SK-N-SH (cell line): ENCODE measurements around the gene SASH1. TPM values are rescaled to one million over a fixed set of nuclear protein-coding genes. Genes with fewer than 3 reads are reported as not detected.
A peak's percentile ranks its signal among the peaks of the same experiment; 100 is the strongest.

Experiments used
- CTCF ChIA-PET: fragments of 300-600, 350-600 bp; formaldehyde crosslinking; extraction: SDS; loops from one replicate; lab custom pipeline; 2021; lab: Yijun Ruan, JAX
- POLR2A ChIA-PET: fragments of 350-600 bp; sonication (Branson Sonifier 250); formaldehyde crosslinking; extraction: SDS; loops from one replicate; lab custom pipeline; 2020; ENCODE audit warnings: antibody characterized with exemption, inconsistent platforms; lab: Yijun Ruan, JAX
- DNase-seq: peaks from one replicate; pipeline ENCODE4 v3.0.0; 2012
- H2AFZ ChIP-seq: fragments of 200-600 bp; sonication (generic); 2 replicates; pipeline ENCODE4 v1.8.1; 2016; ENCODE audit warnings: antibody characterized with exemption, mild to moderate bottlenecking, low read depth
- H3F3A ChIP-seq: fragments of 200-600 bp; sonication (generic); replicated peaks from 2 replicates; pipeline ENCODE3; 2016; ENCODE audit warnings: antibody characterized with exemption, mild to moderate bottlenecking; ENCODE audit not compliant: insufficient read depth
- H3K27ac ChIP-seq, 2 experiments: fragments of 200-500 bp in 1 of 2; fragments of 200-600 bp in 1 of 2; sonication (Bioruptor generic) in 1 of 2; sonication (generic), shearing (Covaris generic) in 1 of 2; 2 replicates each; pipeline versions ENCODE4 v1.5.1 to v1.6.1; 2014 to 2016; ENCODE audit warnings: low read depth in 2 of 2, inconsistent platforms in 1 of 2, low read length in 1 of 2, mild to moderate bottlenecking in 1 of 2, mixed read lengths in 1 of 2
- H3K27me3 ChIP-seq: fragments of 200-600 bp; sonication (generic), shearing (Covaris generic); 2 replicates; pipeline ENCODE4 v1.6.1; 2016; ENCODE audit warnings: mixed run types; ENCODE audit not compliant: insufficient read depth
- H3K36me3 ChIP-seq, 2 experiments: fragments of 200-500 bp in 1 of 2; fragments of 200-600 bp in 1 of 2; sonication (Bioruptor generic) in 1 of 2; sonication (generic) in 1 of 2; replicated peaks in 1 of 2; 2 replicates each; pipeline versions ENCODE3 to v1.5.1; 2014 to 2016; ENCODE audit warnings: low read length in 1 of 2, mild to moderate bottlenecking in 1 of 2; ENCODE audit not compliant: insufficient read depth in 2 of 2, control insufficient read depth in 1 of 2
- H3K4me1 ChIP-seq, 2 experiments: fragments of 200-500 bp in 1 of 2; fragments of 200-600 bp in 1 of 2; sonication (Bioruptor generic) in 1 of 2; sonication (generic), shearing (Covaris generic) in 1 of 2; 2 replicates each; pipeline versions ENCODE4 v1.5.1 to v1.6.1; 2014 to 2016; ENCODE audit warnings: low read depth in 1 of 2, low read length in 1 of 2, mixed run types in 1 of 2; ENCODE audit not compliant: insufficient read depth in 2 of 2, control insufficient read depth in 1 of 2
- H3K4me2 ChIP-seq: fragments of 200-600 bp; sonication (generic), shearing (Covaris generic); 2 replicates; pipeline ENCODE4 v1.6.1; 2017; ENCODE audit warnings: mixed run types
- H3K4me3 ChIP-seq, 2 experiments: fragments of 200-500 bp in 1 of 2; fragments of 200-600 bp in 1 of 2; sonication (Bioruptor generic) in 1 of 2; sonication (generic), shearing (Covaris generic) in 1 of 2; 2 replicates each; pipeline versions ENCODE4 v1.5.1 to v1.8.1; 2014 to 2016; ENCODE audit warnings: low read depth in 2 of 2, inconsistent platforms in 1 of 2, low read length in 1 of 2, mild to moderate bottlenecking in 1 of 2, mixed read lengths in 1 of 2, moderate library complexity in 1 of 2
- H3K79me2 ChIP-seq: fragments of 200-600 bp; sonication (generic); 2 replicates; pipeline ENCODE4 v1.8.1; 2017; ENCODE audit warnings: mild to moderate bottlenecking; ENCODE audit not compliant: insufficient read depth
- H3K9ac ChIP-seq: fragments of 200-600 bp; sonication (generic); 2 replicates; pipeline ENCODE4 v1.6.1; 2017; ENCODE audit warnings: mixed run types
- H3K9me2 ChIP-seq: fragments of 200-600 bp; sonication (generic); 2 replicates; pipeline ENCODE4 v1.6.1; 2017; ENCODE audit warnings: mixed run types
- H3K9me3 ChIP-seq: fragments of 200-600 bp; sonication (generic); 2 replicates; pipeline ENCODE4 v1.6.1; 2017; ENCODE audit warnings: mixed run types, mild to moderate bottlenecking, moderate library complexity
- H4K20me1 ChIP-seq: fragments of 200-600 bp; sonication (generic); 2 replicates; pipeline ENCODE4 v1.6.1; 2017; ENCODE audit warnings: mild to moderate bottlenecking, mixed run types; ENCODE audit not compliant: insufficient read depth
- ELF1 ChIP-seq: IDR thresholded peaks from 2 replicates; pipeline ENCODE4 v1.4.0; 2012
- FOSL2 ChIP-seq: IDR thresholded peaks from 2 replicates; pipeline ENCODE4 v1.4.0; 2012; ENCODE audit warnings: low read depth, mild to moderate bottlenecking, moderate library complexity, borderline replicate concordance
- FOXJ3 ChIP-seq: sonication (generic); formaldehyde crosslinking; IDR thresholded peaks from 2 replicates; pipeline ENCODE4 v1.5.1; 2020; ENCODE audit warnings: mild to moderate bottlenecking, missing genetic modification reagents
- FOXM1 ChIP-seq: IDR thresholded peaks from 2 replicates; pipeline ENCODE4 v1.4.0; 2012; ENCODE audit warnings: low read depth, mild to moderate bottlenecking
- GABPA ChIP-seq: IDR thresholded peaks from 2 replicates; pipeline ENCODE4 v1.4.0; 2012; ENCODE audit warnings: low read depth, mild to moderate bottlenecking
- GATA2 ChIP-seq: sonication (generic); formaldehyde crosslinking; IDR thresholded peaks from 2 replicates; pipeline ENCODE4 v1.5.0; 2020; ENCODE audit warnings: mild to moderate bottlenecking, missing genetic modification reagents
- JUND ChIP-seq: IDR thresholded peaks from 2 replicates; pipeline ENCODE4 v1.4.0; 2012
- MEF2A ChIP-seq: IDR thresholded peaks from 2 replicates; pipeline ENCODE4 v1.4.0; 2012; ENCODE audit warnings: low read depth, borderline replicate concordance
- NFIC ChIP-seq: IDR thresholded peaks from 2 replicates; pipeline ENCODE4 v1.4.0; 2012; ENCODE audit warnings: borderline replicate concordance
- POLR2AphosphoS5 ChIP-seq: IDR thresholded peaks from 2 replicates; pipeline ENCODE4 v1.6.1; 2012; ENCODE audit warnings: low read depth, low read length
- RCOR1 ChIP-seq: fragments of 150-350 bp; IDR thresholded peaks from 2 replicates; pipeline ENCODE4 v1.6.1; 2017; ENCODE audit warnings: antibody characterized with exemption, low read length
- RFX5 ChIP-seq: IDR thresholded peaks from 2 replicates; pipeline ENCODE4 v1.6.1; 2012; ENCODE audit warnings: mild to moderate bottlenecking, improper control_type of control experiment, low read length
- RXRA ChIP-seq: IDR thresholded peaks from 2 replicates; pipeline ENCODE4 v1.4.0; 2012; ENCODE audit warnings: low read depth, mild to moderate bottlenecking, borderline replicate concordance
- SIN3A ChIP-seq: IDR thresholded peaks from 2 replicates; pipeline ENCODE4 v1.6.1; 2012; ENCODE audit warnings: low read depth, mild to moderate bottlenecking, low read length, moderate library complexity, borderline replicate concordance
- TAF1 ChIP-seq: IDR thresholded peaks from 2 replicates; pipeline ENCODE4 v1.6.1; 2012; ENCODE audit warnings: low read depth, mild to moderate bottlenecking, low read length, moderate library complexity, borderline replicate concordance
- TCF12 ChIP-seq: IDR thresholded peaks from 2 replicates; pipeline ENCODE4 v1.4.0; 2012
- TEAD4 ChIP-seq: IDR thresholded peaks from 2 replicates; pipeline ENCODE4 v1.4.0; 2012; ENCODE audit warnings: mild to moderate bottlenecking, borderline replicate concordance; ENCODE audit not compliant: insufficient read depth
- WGBS: methylation state at CpG from one replicate; pipeline ENCODE4 v1.1.6; 2017; ENCODE audit warnings: low lambda C conversion rate; 5-methylcytosine and 5-hydroxymethylcytosine counted together
- polyA plus RNA-seq, 3 experiments: library from polyadenylated mRNA; depleted of rRNA; stranded (reverse); fragments of >200 nt; gene quantifications; 2 replicates each; pipeline ENCODE4 v1.2.3, GENCODE V29; 2012
- TF ChIP-seq, protein P1 (sequence below): IDR thresholded peaks from 2 replicates; pipeline ENCODE4 v1.4.0; 2012; ENCODE audit warnings: low read depth, borderline replicate concordance
- TF ChIP-seq, protein P2 (sequence below): IDR thresholded peaks from 2 replicates; pipeline ENCODE4 v1.4.0; 2012; ENCODE audit warnings: low read depth, borderline replicate concordance
- TF ChIP-seq, protein P3 (sequence below): IDR thresholded peaks from 2 replicates; pipeline ENCODE4; 2012

The SASH1 gene
- polyA plus RNA-seq, 1 of the 3 experiments (the other 2 are of a cell fraction), result 19.8 TPM

DNA sequence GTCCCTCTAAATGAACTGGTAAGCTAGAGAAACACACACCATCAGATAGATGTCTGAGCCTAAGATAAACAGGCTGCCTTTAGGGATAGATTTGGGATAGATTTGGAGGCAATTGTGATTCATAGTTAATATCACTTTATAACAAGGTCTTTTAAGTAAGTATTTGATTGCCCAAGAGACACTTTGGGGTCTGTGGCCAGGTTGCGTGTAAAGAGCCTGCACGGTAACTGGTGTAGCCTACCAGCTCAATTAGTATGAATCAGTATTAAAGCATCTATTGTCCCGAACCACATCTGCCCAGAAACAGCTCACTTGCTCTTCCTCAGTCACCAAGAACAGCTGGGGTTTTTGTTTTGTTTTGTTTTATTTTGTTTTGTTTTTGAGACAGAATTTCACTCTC is 193.3 kb downstream of the SASH1 start (continued):
- TF ChIP-seq FOXJ3 (CRISPR knock-in tag), result no peak
- TF ChIP-seq, all 33 proteins: peak for 0

DNA sequence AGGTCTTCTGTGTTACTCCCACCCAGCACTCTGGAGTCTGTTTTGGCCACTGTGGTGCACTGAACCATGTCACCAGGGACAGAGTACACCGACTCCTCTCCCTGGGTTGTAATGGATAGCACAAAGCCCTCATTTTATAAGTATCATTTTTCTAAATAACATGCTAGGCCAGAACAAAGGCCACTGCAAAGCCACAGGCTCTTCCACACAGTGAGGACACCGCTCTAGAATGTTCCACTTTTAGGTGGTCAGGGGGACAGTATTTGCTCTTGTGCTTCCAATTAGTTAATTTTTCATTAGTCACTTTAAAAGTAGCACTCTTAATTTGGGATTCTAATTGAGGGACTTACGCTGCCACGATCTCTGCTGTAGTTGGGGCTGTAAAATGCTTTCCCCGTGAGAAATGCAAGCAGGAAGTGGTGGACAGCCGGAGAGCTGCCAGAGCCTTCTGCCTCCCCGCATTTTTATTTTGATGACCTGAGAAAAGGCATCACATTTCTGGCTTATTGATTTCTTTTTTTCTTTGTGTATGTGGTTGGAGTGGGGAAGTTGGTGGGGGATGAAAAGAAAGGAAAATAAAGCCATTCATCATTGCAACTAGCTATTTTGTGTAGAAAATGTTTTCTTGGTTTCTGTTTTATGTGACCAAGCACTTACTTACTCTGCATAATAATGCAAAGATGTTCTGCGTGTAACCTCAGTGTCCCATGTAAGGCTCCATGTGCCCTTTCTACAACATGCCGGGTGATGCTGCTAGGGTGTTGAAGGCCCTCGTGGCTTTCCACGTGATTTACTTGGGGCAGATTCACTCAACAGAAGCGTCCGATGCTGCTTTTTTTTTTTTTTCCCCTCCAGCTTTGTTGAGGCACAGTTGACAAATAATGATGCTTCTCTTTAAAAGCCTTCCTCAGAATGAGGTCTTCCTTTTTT is 195.9 kb downstream of the SASH1 start:
- Histone ChIP-seq H4K20me1 (no peaks in the 10 kb centered on the region), H3K27ac (peak overlapping the region; percentile 62 to 84; a peak in 3 of 4 replicates), H3K36me3 (peaks cover 54 to 82% of the 10 kb centered on the region in 2 experiments), H3K4me3 (no peak overlapping the region), H3F3A (peaks cover 13% of the 10 kb centered on the region), H3K4me2 (peak overlapping the region; percentile 73), H3K27me3 (no peaks in the 10 kb centered on the region), H3K9me3 (no peaks in the 10 kb centered on the region), H3K9me2 (no peaks in the 10 kb centered on the region), H3K79me2 (peaks cover 5% of the 10 kb centered on the region; the same call in 1 of the 2 replicates), H3K4me1 (peaks cover 0 to 11% of the 10 kb centered on the region in 2 experiments; a peak in 1 of 4 replicates), H2AFZ (no peak overlapping the region), H3K9ac (peak overlapping the region; percentile 55; the same call in 1 of the 2 replicates)
- ChIA-PET POLR2A (no interaction called here), CTCF (interaction anchor here (3.1 kb wide), 1 partner anchor 21 kb away, joined by 15 read pairs; no protein-coding TSS in a partner anchor)
- 57% methylated on average over 13 of the region's 13 CpGs for WGBS
- no peak for DNase-seq
- TF ChIP-seq ELF1 (peak; percentile 52; the same call in 1 of the 2 replicates), FOSL2 (no peak), TAF1 (0 out of 2 replicates have a peak, but pooled peaks have one; percentile 20), TEAD4 (no peak), NFIC (no peak), RFX5 (no peak)

DNA sequence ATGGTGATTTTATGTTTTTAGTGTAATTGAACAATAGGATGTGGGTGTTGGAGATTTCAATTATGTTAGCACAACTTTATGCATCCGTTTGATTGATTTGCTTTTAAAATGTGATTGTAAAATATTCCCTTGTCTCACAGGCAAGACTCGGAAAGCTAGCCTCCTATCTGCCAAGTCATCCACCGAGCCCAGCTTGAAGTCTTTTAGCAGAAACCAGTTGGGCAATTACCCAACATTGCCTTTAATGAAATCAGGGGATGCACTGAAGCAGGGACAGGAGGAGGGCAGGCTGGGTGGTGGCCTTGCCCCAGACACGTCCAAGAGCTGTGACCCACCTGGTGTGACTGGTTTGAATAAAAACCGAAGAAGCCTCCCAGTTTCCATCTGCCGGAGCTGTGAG is 200.9 kb downstream of the SASH1 start:
- H3K4me2 ChIP-seq, result no peak overlapping the region
- H3K79me2 ChIP-seq, result peaks cover 12% of the 10 kb centered on the region; the same call in 1 of the 2 replicates
- H3K9me2 ChIP-seq, result no peaks in the 10 kb centered on the region
- POLR2A ChIA-PET, result no interaction called here
- no peak overlapping the region for H2AFZ ChIP-seq
- peaks cover 56 to 89% of the 10 kb centered on the region in 2 experiments for H3K36me3 ChIP-seq
- WGBS, result 76% methylated on average over 6 of the region's 6 CpGs
- no peak overlapping the region for H3K4me3 ChIP-seq
- no peak for DNase-seq
- H3K27ac ChIP-seq, result no peak overlapping the region
- no peaks in the 10 kb centered on the region for H3K27me3 ChIP-seq
- CTCF ChIA-PET, result interaction anchor here (1.4 kb wide), 1 partner anchor 16 kb away, joined by 3 read pairs; no protein-coding TSS in a partner anchor
- no peaks in the 10 kb centered on the region for H4K20me1 ChIP-seq
- H3F3A ChIP-seq, result peaks cover 29% of the 10 kb centered on the region
- no peak overlapping the region for H3K9ac ChIP-seq
- H3K9me3 ChIP-seq, result no peaks in the 10 kb centered on the region
- H3K4me1 ChIP-seq, result peaks cover 4 to 8% of the 10 kb centered on the region in 2 experiments; a peak in 2 of 4 replicates
- TF ChIP-seq ELF1, result no peak
- TF ChIP-seq TEAD4, result no peak
- TF ChIP-seq SIN3A, result no peak
- TF ChIP-seq, protein P1, sequence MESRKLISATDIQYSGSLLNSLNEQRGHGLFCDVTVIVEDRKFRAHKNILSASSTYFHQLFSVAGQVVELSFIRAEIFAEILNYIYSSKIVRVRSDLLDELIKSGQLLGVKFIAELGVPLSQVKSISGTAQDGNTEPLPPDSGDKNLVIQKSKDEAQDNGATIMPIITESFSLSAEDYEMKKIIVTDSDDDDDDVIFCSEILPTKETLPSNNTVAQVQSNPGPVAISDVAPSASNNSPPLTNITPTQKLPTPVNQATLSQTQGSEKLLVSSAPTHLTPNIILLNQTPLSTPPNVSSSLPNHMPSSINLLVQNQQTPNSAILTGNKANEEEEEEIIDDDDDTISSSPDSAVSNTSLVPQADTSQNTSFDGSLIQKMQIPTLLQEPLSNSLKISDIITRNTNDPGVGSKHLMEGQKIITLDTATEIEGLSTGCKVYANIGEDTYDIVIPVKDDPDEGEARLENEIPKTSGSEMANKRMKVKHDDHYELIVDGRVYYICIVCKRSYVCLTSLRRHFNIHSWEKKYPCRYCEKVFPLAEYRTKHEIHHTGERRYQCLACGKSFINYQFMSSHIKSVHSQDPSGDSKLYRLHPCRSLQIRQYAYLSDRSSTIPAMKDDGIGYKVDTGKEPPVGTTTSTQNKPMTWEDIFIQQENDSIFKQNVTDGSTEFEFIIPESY, result no peak
- no peak for TF ChIP-seq RFX5
- no peak for TF ChIP-seq RXRA
- TF ChIP-seq RCOR1, result no peak
- TF ChIP-seq POLR2AphosphoS5, result no peak
- TF ChIP-seq, protein P2, sequence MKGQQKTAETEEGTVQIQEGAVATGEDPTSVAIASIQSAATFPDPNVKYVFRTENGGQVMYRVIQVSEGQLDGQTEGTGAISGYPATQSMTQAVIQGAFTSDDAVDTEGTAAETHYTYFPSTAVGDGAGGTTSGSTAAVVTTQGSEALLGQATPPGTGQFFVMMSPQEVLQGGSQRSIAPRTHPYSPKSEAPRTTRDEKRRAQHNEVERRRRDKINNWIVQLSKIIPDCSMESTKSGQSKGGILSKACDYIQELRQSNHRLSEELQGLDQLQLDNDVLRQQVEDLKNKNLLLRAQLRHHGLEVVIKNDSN, result no peak
- no peak for TF ChIP-seq FOSL2
- TF ChIP-seq GABPA, result no peak
- TF ChIP-seq MEF2A, result no peak
- TF ChIP-seq, protein P3, sequence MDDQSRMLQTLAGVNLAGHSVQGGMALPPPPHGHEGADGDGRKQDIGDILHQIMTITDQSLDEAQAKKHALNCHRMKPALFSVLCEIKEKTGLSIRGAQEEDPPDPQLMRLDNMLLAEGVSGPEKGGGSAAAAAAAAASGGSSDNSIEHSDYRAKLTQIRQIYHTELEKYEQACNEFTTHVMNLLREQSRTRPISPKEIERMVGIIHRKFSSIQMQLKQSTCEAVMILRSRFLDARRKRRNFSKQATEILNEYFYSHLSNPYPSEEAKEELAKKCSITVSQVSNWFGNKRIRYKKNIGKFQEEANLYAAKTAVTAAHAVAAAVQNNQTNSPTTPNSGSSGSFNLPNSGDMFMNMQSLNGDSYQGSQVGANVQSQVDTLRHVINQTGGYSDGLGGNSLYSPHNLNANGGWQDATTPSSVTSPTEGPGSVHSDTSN, result no peak
- TF ChIP-seq FOXM1, result no peak
- no peak for TF ChIP-seq TCF12
- TF ChIP-seq JUND, result no peak
- TF ChIP-seq GATA2 (CRISPR knock-in tag), result no peak
